ENCODE results near the gene PEX14.

GRCh38 chr1:10559386-10559785 is 84.6 kb downstream of the PEX14 start:
- TF ChIP-seq, protein P1, sequence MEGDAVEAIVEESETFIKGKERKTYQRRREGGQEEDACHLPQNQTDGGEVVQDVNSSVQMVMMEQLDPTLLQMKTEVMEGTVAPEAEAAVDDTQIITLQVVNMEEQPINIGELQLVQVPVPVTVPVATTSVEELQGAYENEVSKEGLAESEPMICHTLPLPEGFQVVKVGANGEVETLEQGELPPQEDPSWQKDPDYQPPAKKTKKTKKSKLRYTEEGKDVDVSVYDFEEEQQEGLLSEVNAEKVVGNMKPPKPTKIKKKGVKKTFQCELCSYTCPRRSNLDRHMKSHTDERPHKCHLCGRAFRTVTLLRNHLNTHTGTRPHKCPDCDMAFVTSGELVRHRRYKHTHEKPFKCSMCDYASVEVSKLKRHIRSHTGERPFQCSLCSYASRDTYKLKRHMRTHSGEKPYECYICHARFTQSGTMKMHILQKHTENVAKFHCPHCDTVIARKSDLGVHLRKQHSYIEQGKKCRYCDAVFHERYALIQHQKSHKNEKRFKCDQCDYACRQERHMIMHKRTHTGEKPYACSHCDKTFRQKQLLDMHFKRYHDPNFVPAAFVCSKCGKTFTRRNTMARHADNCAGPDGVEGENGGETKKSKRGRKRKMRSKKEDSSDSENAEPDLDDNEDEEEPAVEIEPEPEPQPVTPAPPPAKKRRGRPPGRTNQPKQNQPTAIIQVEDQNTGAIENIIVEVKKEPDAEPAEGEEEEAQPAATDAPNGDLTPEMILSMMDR (IDR thresholded peaks at IDR 0.05 in 2 of 3, conservative IDR thresholded peaks at IDR 0.05 in 1 of 3; ENCODE audit: insufficient read depth in 2 of 3, low read depth in 1 of 3, low read length in 3 of 3): no peak
- TF ChIP-seq POLR2A (conservative IDR thresholded peaks at IDR 0.05): no peak
- no peak for TF ChIP-seq SIN3A (IDR thresholded peaks at IDR 0.05; ENCODE audit: borderline replicate concordance in 2 of 2, control insufficient read depth in 1 of 2, low read depth in 2 of 2, low read length in 2 of 2)
- no peak for TF ChIP-seq PHF8 (IDR thresholded peaks at IDR 0.05; ENCODE audit: borderline replicate concordance, low read length)
